B cell (primary cell): ENCODE measurements around the gene OGDHL.

Experiments
- EZH2 ChIP-seq: IDR thresholded peaks from 2 replicates; pipeline ENCODE4 v1.6.1; 2012; ENCODE audit warnings: borderline replicate concordance, low read depth, mild to moderate bottlenecking, moderate library complexity, low read length; ENCODE audit not compliant: insufficient read depth, poor library complexity, severe bottlenecking
- TF ChIP-seq, protein P1 (sequence below): fragments of 200-600 bp; IDR thresholded peaks from one replicate; pipeline ENCODE4 v1.8.0; 2022; ENCODE audit warnings: antibody characterized with exemption, mild to moderate bottlenecking

DNA sequence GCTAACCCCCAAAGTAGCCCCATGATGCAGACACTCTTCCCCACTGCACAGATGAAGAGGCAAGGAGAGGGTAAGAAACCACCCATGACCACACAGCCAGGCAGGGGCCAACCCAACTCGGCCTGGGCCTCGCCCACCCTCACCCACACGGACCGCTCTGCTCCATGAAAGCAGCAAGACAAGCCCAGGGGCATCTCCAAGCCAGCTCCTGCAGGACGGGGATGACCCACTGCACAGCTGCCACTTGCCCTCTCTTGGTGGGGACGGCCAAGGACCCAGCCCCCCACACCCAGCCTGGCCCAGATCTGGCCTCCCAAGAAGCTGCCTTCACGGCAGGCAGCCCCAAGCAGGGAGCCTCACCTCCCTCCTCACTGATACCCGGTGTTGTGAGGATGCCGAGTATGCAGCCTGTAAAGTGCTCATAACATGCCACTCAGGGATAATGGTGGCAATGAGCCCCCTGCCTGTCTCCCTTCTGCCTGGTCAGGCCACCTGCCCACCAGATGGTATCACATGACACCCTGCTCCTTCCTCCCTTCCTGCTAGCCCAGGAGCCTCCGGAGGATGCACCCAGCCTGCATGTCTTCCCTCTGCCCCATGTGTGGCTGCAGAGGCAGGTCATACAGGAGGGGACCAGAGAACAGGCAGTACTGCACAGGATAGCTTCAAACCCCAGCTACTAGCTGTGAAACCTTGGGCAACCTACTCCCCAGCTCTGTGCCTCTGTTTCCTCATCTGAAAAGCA is 23.3 kb downstream of the OGDHL start:
- TF ChIP-seq, protein P1, sequence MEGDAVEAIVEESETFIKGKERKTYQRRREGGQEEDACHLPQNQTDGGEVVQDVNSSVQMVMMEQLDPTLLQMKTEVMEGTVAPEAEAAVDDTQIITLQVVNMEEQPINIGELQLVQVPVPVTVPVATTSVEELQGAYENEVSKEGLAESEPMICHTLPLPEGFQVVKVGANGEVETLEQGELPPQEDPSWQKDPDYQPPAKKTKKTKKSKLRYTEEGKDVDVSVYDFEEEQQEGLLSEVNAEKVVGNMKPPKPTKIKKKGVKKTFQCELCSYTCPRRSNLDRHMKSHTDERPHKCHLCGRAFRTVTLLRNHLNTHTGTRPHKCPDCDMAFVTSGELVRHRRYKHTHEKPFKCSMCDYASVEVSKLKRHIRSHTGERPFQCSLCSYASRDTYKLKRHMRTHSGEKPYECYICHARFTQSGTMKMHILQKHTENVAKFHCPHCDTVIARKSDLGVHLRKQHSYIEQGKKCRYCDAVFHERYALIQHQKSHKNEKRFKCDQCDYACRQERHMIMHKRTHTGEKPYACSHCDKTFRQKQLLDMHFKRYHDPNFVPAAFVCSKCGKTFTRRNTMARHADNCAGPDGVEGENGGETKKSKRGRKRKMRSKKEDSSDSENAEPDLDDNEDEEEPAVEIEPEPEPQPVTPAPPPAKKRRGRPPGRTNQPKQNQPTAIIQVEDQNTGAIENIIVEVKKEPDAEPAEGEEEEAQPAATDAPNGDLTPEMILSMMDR, result no peak
- TF ChIP-seq EZH2, result no peak
